SK-N-SH (cell line): Measurements from ENCODE around the gene LGALS3. TPM values are rescaled to one million over a fixed set of nuclear protein-coding genes. Genes with fewer than 3 reads are reported as not detected.

ENCODE experiments used
- CTCF ChIA-PET: fragments of 300-600, 350-600 bp; formaldehyde crosslinking; extraction: SDS; loops from one replicate; lab custom pipeline; 2021; lab: Yijun Ruan, JAX
- POLR2A ChIA-PET: fragments of 350-600 bp; sonication (Branson Sonifier 250); formaldehyde crosslinking; extraction: SDS; loops from one replicate; lab custom pipeline; 2020; ENCODE audit warnings: antibody characterized with exemption, inconsistent platforms; lab: Yijun Ruan, JAX
- DNase-seq: peaks from one replicate; pipeline ENCODE4 v3.0.0; 2012
- H2AFZ ChIP-seq: fragments of 200-600 bp; sonication (generic); 2 replicates; pipeline ENCODE4 v1.8.1; 2016; ENCODE audit warnings: antibody characterized with exemption, mild to moderate bottlenecking, low read depth
- H3F3A ChIP-seq: fragments of 200-600 bp; sonication (generic); replicated peaks from 2 replicates; pipeline ENCODE3; 2016; ENCODE audit warnings: antibody characterized with exemption, mild to moderate bottlenecking; ENCODE audit not compliant: insufficient read depth
- H3K27ac ChIP-seq, 2 experiments: fragments of 200-500 bp in 1 of 2; fragments of 200-600 bp in 1 of 2; sonication (Bioruptor generic) in 1 of 2; sonication (generic), shearing (Covaris generic) in 1 of 2; 2 replicates each; pipeline versions ENCODE4 v1.5.1 to v1.6.1; 2014 to 2016; ENCODE audit warnings: low read depth in 2 of 2, inconsistent platforms in 1 of 2, low read length in 1 of 2, mild to moderate bottlenecking in 1 of 2, mixed read lengths in 1 of 2
- H3K27me3 ChIP-seq: fragments of 200-600 bp; sonication (generic), shearing (Covaris generic); 2 replicates; pipeline ENCODE4 v1.6.1; 2016; ENCODE audit warnings: mixed run types; ENCODE audit not compliant: insufficient read depth
- H3K36me3 ChIP-seq, 2 experiments: fragments of 200-500 bp in 1 of 2; fragments of 200-600 bp in 1 of 2; sonication (Bioruptor generic) in 1 of 2; sonication (generic) in 1 of 2; replicated peaks in 1 of 2; 2 replicates each; pipeline versions ENCODE3 to v1.5.1; 2014 to 2016; ENCODE audit warnings: low read length in 1 of 2, mild to moderate bottlenecking in 1 of 2; ENCODE audit not compliant: insufficient read depth in 2 of 2, control insufficient read depth in 1 of 2
- H3K4me1 ChIP-seq, 2 experiments: fragments of 200-500 bp in 1 of 2; fragments of 200-600 bp in 1 of 2; sonication (Bioruptor generic) in 1 of 2; sonication (generic), shearing (Covaris generic) in 1 of 2; 2 replicates each; pipeline versions ENCODE4 v1.5.1 to v1.6.1; 2014 to 2016; ENCODE audit warnings: low read depth in 1 of 2, low read length in 1 of 2, mixed run types in 1 of 2; ENCODE audit not compliant: insufficient read depth in 2 of 2, control insufficient read depth in 1 of 2
- H3K4me2 ChIP-seq: fragments of 200-600 bp; sonication (generic), shearing (Covaris generic); 2 replicates; pipeline ENCODE4 v1.6.1; 2017; ENCODE audit warnings: mixed run types
- H3K4me3 ChIP-seq, 2 experiments: fragments of 200-500 bp in 1 of 2; fragments of 200-600 bp in 1 of 2; sonication (Bioruptor generic) in 1 of 2; sonication (generic), shearing (Covaris generic) in 1 of 2; 2 replicates each; pipeline versions ENCODE4 v1.5.1 to v1.8.1; 2014 to 2016; ENCODE audit warnings: low read depth in 2 of 2, inconsistent platforms in 1 of 2, low read length in 1 of 2, mild to moderate bottlenecking in 1 of 2, mixed read lengths in 1 of 2, moderate library complexity in 1 of 2
- H3K79me2 ChIP-seq: fragments of 200-600 bp; sonication (generic); 2 replicates; pipeline ENCODE4 v1.8.1; 2017; ENCODE audit warnings: mild to moderate bottlenecking; ENCODE audit not compliant: insufficient read depth
- H3K9ac ChIP-seq: fragments of 200-600 bp; sonication (generic); 2 replicates; pipeline ENCODE4 v1.6.1; 2017; ENCODE audit warnings: mixed run types
- H3K9me2 ChIP-seq: fragments of 200-600 bp; sonication (generic); 2 replicates; pipeline ENCODE4 v1.6.1; 2017; ENCODE audit warnings: mixed run types
- H3K9me3 ChIP-seq: fragments of 200-600 bp; sonication (generic); 2 replicates; pipeline ENCODE4 v1.6.1; 2017; ENCODE audit warnings: mixed run types, mild to moderate bottlenecking, moderate library complexity
- H4K20me1 ChIP-seq: fragments of 200-600 bp; sonication (generic); 2 replicates; pipeline ENCODE4 v1.6.1; 2017; ENCODE audit warnings: mild to moderate bottlenecking, mixed run types; ENCODE audit not compliant: insufficient read depth
- EP300 ChIP-seq, 2 experiments: IDR thresholded peaks; 2 replicates each; pipeline versions ENCODE4 v1.4.0 to v1.6.1; 2012; ENCODE audit warnings: borderline replicate concordance in 1 of 2, low read depth in 1 of 2, low read length in 1 of 2
- FOSL2 ChIP-seq: IDR thresholded peaks from 2 replicates; pipeline ENCODE4 v1.4.0; 2012; ENCODE audit warnings: low read depth, mild to moderate bottlenecking, moderate library complexity, borderline replicate concordance
- FOXJ3 ChIP-seq: sonication (generic); formaldehyde crosslinking; IDR thresholded peaks from 2 replicates; pipeline ENCODE4 v1.5.1; 2020; ENCODE audit warnings: mild to moderate bottlenecking, missing genetic modification reagents
- GABPA ChIP-seq: IDR thresholded peaks from 2 replicates; pipeline ENCODE4 v1.4.0; 2012; ENCODE audit warnings: low read depth, mild to moderate bottlenecking
- GATA2 ChIP-seq: sonication (generic); formaldehyde crosslinking; IDR thresholded peaks from 2 replicates; pipeline ENCODE4 v1.5.0; 2020; ENCODE audit warnings: mild to moderate bottlenecking, missing genetic modification reagents
- JUND ChIP-seq: IDR thresholded peaks from 2 replicates; pipeline ENCODE4 v1.4.0; 2012
- NRF1 ChIP-seq: IDR thresholded peaks from 2 replicates; pipeline ENCODE4 v1.6.1; 2012; ENCODE audit warnings: low read depth, mild to moderate bottlenecking, low read length
- POLR2AphosphoS5 ChIP-seq: IDR thresholded peaks from 2 replicates; pipeline ENCODE4 v1.6.1; 2012; ENCODE audit warnings: low read depth, low read length
- TAF1 ChIP-seq: IDR thresholded peaks from 2 replicates; pipeline ENCODE4 v1.6.1; 2012; ENCODE audit warnings: low read depth, mild to moderate bottlenecking, low read length, moderate library complexity, borderline replicate concordance
- TCF12 ChIP-seq: IDR thresholded peaks from 2 replicates; pipeline ENCODE4 v1.4.0; 2012
- TEAD4 ChIP-seq: IDR thresholded peaks from 2 replicates; pipeline ENCODE4 v1.4.0; 2012; ENCODE audit warnings: mild to moderate bottlenecking, borderline replicate concordance; ENCODE audit not compliant: insufficient read depth
- YY1 ChIP-seq: IDR thresholded peaks from 2 replicates; pipeline ENCODE4 v1.4.0; 2012; ENCODE audit warnings: low read depth, mild to moderate bottlenecking
- WGBS: methylation state at CpG from one replicate; pipeline ENCODE4 v1.1.6; 2017; ENCODE audit warnings: low lambda C conversion rate; 5-methylcytosine and 5-hydroxymethylcytosine counted together
- polyA plus RNA-seq, 3 experiments: library from polyadenylated mRNA; depleted of rRNA; stranded (reverse); fragments of >200 nt; gene quantifications; 2 replicates each; pipeline ENCODE4 v1.2.3, GENCODE V29; 2012
- TF ChIP-seq, protein P1 (sequence below): IDR thresholded peaks from 2 replicates; pipeline ENCODE4 v1.6.1; 2012; ENCODE audit warnings: mild to moderate bottlenecking, low read depth, low read length, moderate library complexity

LGALS3 gene
- polyA plus RNA-seq, 1 of the 3 experiments (the other 2 are of a cell fraction), result 59.8 TPM

GRCh38 chr14:55142466-55142865 is 13.4 kb downstream of the LGALS3 start:
- CTCF ChIA-PET, result interaction anchor here (1.4 kb wide), 3 partner anchors 19 to 91 kb away, joined by 3 to 6 read pairs (median 4); no protein-coding TSS in a partner anchor
- peaks cover 69 to 85% of the 10 kb centered on the region in 2 experiments for H3K36me3 ChIP-seq
- peaks cover 10% of the 10 kb centered on the region for H3F3A ChIP-seq
- no peaks in the 10 kb centered on the region for H3K27me3 ChIP-seq
- peaks cover 0 to 1% of the 10 kb centered on the region in 2 experiments; a peak in 2 of 4 replicates for H3K4me1 ChIP-seq
- H3K9me3 ChIP-seq, result no peaks in the 10 kb centered on the region
- H4K20me1 ChIP-seq, result 0 out of 2 replicates have a peak, but pooled peaks cover 5% of the 10 kb centered on the region
- H3K27ac ChIP-seq, result no peak overlapping the region
- no peak overlapping the region for H2AFZ ChIP-seq
- no peak for DNase-seq
- 96% methylated on average over 2 of the region's 2 CpGs for WGBS
- TF ChIP-seq, protein P1, sequence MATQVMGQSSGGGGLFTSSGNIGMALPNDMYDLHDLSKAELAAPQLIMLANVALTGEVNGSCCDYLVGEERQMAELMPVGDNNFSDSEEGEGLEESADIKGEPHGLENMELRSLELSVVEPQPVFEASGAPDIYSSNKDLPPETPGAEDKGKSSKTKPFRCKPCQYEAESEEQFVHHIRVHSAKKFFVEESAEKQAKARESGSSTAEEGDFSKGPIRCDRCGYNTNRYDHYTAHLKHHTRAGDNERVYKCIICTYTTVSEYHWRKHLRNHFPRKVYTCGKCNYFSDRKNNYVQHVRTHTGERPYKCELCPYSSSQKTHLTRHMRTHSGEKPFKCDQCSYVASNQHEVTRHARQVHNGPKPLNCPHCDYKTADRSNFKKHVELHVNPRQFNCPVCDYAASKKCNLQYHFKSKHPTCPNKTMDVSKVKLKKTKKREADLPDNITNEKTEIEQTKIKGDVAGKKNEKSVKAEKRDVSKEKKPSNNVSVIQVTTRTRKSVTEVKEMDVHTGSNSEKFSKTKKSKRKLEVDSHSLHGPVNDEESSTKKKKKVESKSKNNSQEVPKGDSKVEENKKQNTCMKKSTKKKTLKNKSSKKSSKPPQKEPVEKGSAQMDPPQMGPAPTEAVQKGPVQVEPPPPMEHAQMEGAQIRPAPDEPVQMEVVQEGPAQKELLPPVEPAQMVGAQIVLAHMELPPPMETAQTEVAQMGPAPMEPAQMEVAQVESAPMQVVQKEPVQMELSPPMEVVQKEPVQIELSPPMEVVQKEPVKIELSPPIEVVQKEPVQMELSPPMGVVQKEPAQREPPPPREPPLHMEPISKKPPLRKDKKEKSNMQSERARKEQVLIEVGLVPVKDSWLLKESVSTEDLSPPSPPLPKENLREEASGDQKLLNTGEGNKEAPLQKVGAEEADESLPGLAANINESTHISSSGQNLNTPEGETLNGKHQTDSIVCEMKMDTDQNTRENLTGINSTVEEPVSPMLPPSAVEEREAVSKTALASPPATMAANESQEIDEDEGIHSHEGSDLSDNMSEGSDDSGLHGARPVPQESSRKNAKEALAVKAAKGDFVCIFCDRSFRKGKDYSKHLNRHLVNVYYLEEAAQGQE, result no peak
- TF ChIP-seq TAF1, result no peak
- TF ChIP-seq YY1, result no peak
- no peak for TF ChIP-seq POLR2AphosphoS5
- no peak for TF ChIP-seq EP300 (IDR thresholded peaks at IDR 0.05; ENCODE audit: borderline replicate concordance in 1 of 2, low read depth in 1 of 2, low read length in 1 of 2)
- TF ChIP-seq FOXJ3 (CRISPR knock-in tag), result no peak
- H3K9me2 ChIP-seq, result no peaks in the 10 kb centered on the region
- H3K9ac ChIP-seq, result no peak overlapping the region
- H3K4me3 ChIP-seq, result no peak overlapping the region
- POLR2A ChIA-PET, result no interaction called here
- no peak overlapping the region for H3K4me2 ChIP-seq
- peaks cover 15% of the 10 kb centered on the region; the same call in 1 of the 2 replicates for H3K79me2 ChIP-seq

- Histone ChIP-seq H3K9me3 (no peaks in the 10 kb centered on the region), H3F3A (peaks cover 26% of the 10 kb centered on the region), H3K27ac (no peak overlapping the region), H3K4me1 (no peaks in the 10 kb centered on the region), H2AFZ (no peak overlapping the region), H3K9me2 (no peaks in the 10 kb centered on the region), H3K4me2 (no peak overlapping the region), H4K20me1 (no peaks in the 10 kb centered on the region), H3K9ac (no peak overlapping the region), H3K27me3 (no peaks in the 10 kb centered on the region), H3K36me3 (peaks cover 50 to 68% of the 10 kb centered on the region in 2 experiments), H3K79me2 (no peaks in the 10 kb centered on the region), H3K4me3 (no peak overlapping the region)
- POLR2A ChIA-PET, result interaction anchor here (0.6 kb wide), 1 partner anchor 11 kb away, joined by 3 read pairs; no protein-coding TSS in a partner anchor
- no peak for TF ChIP-seq GATA2 (CRISPR knock-in tag)
- TF ChIP-seq TEAD4, result no peak
- TF ChIP-seq FOSL2, result no peak
- TF ChIP-seq NRF1, result no peak
- no peak for TF ChIP-seq YY1
- TF ChIP-seq TCF12, result no peak
- no peak for TF ChIP-seq JUND
- no peak for TF ChIP-seq TAF1
- no peak for TF ChIP-seq GABPA
- CTCF ChIA-PET, result interaction anchor here (0.7 to 2.3 kb wide), 5 partner anchors 12 to 63 kb away, joined by 3 to 8 read pairs (median 6); no protein-coding TSS in a partner anchor
- 95% methylated on average over 2 of the region's 2 CpGs for WGBS
- DNase-seq, result no peak
These were observed 17.4 kb downstream of the LGALS3 start for GRCh38 chr14:55146425-55146824.
